NCI-H1694 (cell line): ENCODE measurements around the gene GRID1.

Experiments
- DNase-seq: peaks from one replicate; lab custom pipeline; 2025; lab: John Stamatoyannopoulos, UW

The GRID1 gene

DNA sequence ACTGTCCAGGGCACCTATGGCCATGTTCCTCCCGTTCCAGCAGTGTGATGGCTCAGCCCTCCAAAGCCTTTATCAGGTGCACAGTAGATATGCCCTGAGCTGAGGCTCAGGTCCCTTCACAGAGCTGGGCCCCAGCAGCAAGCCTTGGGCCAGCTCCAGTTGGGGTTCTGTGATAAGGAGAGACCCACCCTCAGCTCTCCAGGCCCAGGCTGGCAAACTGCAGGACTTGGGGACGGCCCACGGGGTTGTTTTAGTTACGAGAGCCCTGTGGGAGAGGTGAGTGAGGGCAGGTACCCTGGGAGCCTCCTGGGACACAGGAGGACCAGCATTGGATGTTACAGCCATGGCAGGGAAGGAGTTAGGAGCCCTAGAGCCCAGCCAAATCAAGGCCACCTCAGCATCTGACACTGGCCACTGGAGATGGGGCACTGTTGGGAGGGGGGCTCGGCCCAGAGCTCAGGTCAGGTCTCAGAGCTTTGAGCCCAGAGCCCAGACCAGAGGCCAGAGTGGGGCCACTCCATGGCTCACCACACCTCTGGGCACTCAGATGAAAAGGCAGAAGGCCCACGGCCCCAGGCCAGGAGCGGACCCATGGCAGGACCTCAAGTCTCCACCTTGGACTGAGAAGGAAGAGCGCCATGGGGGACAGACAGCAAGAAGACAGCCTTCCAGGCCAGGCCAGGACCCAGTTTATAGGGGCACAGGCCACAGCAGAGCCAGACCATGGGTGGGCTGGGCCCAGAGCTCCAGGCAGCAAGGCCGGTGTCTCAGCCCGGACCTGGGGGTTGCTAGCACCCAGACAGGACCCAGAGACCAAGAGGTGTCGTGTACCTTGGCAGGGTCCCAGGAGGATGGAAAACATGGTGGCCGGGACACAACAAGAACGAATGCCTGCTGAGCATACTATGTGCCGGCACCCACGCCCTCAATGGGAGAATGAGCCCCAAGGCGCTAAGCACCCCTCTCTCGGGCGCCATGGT is 12.8 kb downstream of the GRID1 start:
- no peak for DNase-seq

DNA sequence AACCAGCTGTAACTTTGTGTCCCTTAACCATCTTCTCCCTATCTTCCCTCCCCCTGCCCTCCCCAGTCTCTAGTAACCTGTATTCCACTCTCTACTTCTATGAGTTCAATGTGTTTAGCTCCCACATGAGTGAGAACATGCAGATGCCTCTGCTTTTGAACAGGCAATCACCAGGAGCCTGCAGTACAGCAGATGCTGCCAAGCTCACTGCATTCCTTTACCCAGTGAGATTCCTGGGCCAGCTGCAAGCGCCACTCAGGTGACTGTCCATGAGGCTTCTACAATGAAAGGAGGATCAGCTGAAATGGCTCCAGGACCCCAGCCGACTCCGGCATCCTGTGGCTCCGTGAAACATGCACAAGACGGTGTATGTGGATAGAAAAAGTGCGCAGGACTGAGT is 15.7 kb downstream of the GRID1 start:
- no peak for DNase-seq

DNA sequence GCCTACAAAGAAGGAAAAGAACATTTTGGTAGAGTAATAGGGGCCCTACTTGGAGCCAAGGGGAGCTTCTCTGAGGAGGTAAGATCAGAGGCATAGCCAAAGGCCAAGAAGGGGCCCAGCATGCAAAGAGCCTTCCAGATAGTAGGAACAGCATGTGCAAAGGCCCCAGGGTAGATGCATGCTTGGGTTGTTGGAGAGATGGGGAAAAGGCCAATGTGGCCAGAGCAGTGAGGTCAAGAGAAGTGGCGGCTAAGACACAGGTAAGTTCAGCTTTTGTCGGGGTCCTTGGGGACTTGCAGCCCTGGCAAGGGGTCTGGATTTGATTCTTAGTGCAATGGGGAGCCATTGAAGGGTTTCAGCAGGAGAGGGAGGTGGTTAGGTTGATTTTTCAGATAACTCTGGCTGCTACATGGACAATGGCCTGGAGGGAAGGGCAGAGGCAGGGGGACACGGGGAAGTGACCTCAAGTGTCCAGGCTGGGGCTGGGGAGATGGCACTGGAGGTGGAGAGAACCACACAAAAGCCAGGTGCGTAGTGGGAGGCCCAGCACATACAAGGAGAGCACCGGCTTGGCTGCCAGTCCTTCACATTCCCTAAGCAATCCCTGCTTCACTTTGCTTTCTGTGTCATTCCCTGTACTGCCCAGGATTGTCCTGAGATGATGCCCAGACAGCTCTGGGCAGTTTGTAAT is 16.5 kb downstream of the GRID1 start:
- no peak for DNase-seq

DNA sequence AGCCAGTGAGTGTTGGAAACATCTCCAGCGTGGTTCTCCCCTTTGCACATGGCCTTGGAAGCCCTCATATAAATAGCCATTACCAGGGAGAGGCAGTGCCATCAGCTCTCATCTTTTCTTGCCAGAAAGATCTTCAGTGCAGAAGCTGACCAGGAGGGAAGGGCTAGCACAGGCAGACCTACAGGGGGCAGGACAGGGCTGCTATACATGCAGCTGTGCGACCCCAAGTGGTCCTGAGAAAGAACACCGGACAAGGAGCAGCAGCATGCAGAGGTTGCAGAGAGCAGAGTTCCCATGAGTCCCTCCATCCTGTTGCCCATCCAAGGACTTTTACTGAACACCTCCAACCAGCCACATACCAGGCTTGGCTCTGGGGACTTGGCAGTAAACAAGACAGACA is 17.1 kb downstream of the GRID1 start:
- DNase-seq = no peak

DNA sequence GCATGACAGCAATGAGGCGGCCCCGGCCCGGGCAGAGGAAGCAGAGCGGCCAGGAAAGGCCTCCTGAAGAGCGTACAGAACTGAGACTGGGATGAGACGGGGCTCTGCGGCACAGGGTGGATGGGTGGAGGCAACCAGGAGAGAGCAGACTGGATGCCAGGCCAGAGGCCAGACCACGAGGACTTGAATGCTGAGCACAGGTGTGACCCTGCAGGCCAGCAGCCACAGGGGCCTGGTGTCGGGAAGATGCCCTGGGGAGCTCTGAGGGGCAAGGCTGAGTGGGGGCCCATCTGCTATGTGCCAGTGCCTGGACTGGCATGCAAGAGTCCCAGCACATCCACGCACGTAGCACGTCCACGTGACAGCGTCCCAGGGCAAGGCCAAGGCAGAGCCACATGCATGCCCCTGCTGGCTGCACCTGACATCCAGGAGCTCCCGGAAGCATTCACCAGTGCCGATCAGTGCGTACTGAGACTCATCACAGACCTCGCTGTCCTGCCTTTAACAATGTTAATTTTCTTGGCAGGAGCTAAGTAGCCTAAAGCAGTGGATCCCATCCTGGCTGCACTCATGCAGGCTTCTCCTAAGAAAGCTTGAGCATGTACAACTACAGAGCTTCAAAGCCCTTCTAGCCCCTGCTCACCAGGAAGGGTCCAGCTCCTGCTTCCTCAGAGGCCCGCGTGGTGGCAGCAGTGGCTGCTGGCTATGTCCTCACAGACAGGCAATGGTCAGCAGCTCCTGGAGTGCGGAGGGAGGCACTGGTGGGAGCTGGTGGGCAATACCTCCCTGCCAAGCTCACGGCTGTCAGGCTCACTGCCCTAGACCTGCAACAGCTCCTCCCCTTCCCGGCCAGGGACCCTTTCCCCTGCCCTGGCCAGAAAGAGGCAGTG is 18.0 kb downstream of the GRID1 start:
- no peak for DNase-seq

DNA sequence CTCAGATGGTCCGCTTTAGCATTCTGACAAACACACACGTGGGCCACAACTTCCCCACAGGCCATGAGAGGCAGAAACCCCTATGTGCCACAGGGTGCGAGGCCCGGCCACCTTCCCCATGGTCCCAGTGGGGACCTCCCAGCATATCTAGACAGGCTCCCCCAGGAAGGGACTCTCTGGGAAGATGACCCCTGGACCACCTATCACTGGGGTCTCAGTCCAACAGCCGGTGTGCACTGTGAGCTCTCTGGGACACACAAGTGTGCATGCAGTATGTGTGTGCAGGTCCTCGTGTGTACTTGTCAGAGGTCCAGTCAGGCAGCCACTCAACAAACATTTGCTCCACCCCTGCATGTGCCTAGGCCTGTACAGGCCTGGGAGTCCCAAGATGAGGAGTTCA is 18.7 kb downstream of the GRID1 start:
- DNase-seq = no peak

DNA sequence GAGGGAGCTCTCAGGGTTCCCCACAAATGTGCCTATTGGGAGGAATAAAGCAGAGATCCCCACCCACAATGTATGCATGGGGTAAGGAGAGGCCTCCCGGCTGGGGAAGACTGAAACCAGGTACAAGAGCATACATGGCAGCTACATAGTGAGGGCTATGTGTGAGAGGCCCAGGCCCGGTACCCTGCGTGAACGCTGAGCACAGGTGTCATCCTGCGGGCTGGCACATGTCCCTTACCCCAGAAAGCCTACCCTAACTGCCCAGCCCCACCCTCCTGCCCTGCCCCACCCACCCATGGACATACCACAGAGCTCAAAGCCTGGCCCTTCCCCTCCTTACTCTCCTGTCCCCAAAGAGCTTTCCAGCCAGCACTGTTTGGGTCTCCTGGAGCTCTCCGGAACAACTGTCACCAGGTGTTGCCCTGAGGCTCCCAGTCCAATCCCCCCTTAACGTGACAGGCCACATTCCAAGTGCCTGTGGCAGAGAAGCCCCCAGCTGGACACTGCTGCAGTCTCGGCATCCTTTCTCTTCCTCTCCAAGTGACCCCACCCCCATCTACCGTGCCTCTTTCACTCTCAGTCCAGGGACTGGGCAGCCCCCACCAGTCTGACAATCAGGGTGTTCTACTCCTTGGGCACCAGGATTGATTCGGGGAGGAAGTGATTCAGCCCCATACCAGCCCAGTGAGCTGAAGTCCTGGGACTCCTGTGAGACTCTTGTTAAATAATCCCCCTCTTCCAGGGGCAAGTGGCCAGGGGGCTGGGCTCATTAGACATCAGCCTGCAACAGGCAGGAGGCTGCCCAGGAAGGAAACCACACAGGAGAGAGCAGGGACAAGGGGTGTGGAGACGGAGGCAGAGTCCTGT is 19.6 kb downstream of the GRID1 start:
- DNase-seq = no peak

DNA sequence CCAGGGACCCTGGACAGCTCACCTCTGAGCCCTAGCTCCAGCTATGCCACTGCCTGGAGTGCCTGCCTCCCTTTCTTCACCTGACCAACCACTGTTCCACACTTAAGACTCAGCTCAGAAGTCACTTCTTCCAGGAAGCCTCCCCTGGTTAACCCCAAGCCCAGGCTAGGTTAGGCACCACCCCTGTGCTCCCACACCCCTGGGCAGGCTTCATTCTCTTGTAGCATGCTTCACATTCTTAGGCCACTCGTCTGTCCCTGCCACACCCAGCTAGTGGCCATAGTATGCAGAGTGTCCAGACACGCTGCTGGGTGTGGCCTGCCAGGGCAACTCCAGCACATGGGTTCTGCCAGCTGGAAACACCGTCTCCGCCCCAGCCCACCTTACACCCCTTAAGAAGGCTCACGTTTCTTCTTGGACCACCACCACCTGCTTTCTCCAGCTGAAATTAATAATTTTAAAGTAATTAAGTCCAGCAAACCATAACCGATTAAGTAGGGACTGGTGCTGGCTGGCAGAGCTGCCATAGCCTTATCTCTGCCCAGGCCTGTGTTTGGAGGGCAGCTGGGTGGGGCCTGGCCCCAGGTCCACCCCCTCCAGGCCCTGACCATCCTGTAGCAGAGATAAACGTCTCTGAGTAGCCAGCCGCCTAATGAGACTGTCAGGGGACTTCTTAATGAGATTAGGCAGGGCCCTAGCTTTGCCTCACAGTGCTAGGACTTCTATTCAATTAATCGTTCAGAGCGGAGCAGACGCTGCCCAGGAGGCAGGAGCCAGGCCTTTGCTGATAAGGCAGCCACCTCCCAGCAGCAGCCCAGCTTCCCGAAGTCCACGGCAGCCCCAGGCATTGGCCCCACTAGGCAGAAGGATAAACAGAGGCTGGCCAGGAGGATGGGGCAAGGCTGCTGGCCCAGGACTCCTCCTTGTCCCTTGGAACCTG is 20.5 kb downstream of the GRID1 start:
- DNase-seq = no peak

DNA sequence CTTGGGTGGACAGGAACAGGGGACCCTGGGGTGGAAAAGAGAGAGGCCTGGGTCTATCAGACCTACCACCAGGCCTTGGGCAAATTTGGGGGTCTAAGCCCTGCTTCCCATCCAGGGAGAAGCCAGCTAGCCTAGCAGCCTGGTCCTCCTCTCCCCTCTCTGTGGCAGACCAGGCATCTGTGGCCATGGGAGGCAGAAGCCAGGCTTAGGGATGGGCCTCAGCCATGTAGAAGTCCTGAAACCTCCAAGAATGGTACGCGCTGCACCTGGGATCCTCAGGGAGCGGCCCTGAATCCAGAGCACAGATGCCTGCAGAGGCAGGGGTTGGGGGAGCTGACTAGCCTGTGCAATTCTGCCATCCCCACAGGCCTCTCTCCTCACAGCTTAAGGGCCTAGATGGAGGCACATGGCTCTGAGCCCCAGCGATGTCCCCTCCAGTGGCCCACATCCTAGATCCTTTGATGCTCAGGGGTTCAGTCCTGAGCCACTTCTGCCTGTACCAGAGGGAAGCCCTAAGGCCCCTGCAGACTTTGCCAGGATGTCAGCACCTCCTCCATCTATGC is 21.2 kb downstream of the GRID1 start:
- DNase-seq = no peak

DNA sequence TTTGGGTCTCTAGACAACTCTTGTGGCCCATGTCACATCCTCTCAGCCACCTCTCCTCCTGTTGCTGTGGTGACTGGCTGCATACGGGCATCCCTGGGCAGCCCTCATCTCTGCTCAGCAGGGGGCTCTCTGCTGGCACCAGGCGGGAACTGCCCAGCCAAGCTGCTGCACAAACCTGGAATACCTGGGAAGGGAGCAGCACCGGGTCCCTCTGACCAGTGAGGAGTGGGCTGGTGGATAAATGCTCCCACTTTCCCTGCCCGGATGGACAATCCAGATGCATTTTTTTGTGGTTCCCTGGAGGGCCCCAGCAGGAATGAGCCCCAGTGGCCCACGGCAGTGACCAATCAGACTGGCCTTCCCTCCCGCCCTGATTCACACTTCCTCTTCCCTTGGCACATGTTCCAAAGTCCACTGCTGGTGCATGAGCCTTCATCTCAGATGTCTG is 21.9 kb downstream of the GRID1 start:
- DNase-seq = no peak

DNA sequence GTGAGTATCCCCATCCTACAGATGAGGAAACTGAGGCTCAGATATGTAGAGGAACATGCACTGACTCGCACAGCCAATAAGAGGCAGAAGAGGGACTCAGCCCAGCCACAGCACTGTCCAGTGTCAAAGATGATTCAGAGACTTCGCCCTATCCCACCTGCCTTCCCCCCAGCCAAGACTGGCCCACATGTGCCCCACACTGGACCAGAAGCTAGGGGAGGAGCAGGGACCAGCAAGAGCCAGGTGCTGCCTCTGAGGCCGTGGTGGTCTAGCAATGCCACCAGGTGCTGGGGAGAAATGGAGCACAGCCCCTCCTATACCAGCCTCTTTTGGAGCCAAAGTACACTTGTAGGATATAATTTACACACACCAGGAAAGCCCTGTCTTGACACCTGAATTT is 22.3 kb downstream of the GRID1 start:
- DNase-seq = no peak

DNA sequence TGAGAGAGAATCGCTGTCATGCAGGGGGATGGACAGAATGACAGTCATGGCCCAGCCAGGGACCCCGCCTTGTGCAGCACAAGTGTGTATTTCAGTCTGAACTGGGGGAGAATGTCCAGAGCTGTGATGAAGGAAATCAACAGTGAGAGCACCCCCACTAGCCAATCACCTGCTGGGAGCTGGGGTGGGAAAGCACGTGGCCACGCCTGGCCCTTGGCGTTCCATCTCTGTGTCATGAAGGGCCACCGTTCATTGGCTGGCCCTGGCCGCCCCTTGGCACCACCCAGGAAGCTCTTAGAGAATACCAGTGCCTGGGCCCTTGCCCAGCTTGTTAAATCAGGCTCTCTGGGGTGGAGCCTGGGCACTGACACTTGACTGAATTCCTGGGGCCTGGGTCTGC is 22.8 kb downstream of the GRID1 start:
- DNase-seq = no peak

DNA sequence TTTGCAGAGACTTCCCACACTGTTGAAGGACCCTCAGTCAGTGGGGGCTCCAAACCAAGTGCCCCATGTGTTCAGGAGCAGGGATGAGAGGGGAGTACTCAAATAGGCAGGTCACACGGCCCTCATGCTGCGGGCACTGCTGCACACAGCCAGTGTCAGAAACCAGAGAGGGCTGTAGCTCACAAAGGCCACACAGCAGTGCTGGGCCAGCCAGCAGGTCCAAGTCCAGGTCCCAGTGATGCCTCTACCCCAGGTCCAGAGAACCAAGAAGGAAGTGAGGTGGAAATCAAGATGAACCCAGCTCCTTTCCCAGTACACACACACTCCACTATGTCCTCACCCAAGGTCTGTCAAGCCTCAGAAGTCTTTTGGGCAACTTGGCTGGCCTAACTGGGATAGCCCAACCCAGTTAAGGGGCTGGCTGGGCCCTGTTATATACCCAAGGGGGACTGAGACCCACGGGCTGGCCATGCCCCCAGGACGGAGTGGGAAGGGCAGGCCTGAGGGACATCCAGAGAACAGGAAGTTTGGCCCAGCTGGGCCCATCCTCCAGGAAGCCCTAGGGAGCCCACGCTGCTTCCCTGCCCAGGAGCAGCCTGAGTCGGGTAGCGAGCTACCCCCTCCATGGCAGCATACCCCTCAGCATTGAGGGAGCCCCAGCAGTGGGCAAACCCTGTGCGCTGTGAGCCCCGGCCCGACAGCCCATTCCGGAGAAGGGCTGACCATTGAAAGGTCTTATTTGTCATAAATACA is 24.3 kb downstream of the GRID1 start:
- no peak for DNase-seq

DNA sequence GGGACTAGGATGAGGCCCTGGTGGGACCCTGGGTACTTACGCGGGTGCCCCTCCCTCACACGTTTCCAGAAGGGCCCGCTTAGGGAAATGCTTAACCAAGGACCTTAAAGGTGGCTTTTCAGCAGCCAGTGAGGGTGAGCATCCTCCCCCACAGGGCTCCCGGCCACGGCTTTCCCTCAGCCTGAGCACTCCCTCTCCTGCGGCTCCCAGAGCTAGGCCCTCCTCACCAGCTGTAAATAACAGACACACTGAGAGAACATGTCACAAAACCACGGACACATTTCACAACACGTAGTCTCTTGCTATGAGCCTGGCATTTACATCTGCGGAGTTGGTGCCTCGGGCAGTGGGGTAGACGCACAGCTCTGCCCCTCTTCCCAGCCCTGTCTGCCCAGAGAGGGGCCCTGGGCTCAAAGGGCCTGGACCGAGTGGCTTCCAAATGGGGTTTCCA is 25.2 kb downstream of the GRID1 start:
- DNase-seq = no peak

DNA sequence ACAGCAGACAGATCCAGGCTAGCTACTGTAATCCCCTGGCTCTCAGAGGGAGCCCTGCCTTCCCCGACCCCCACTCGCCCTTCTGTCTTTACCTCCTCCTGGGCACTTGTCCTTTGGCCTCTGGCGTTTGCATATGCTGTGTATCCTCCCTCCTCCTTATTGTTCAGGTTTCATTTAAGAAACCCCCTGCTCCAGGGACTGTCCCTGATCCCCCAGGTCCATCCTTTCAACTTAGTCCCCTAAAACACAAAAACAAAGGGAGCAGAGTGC is 25.7 kb downstream of the GRID1 start:
- DNase-seq = no peak

DNA sequence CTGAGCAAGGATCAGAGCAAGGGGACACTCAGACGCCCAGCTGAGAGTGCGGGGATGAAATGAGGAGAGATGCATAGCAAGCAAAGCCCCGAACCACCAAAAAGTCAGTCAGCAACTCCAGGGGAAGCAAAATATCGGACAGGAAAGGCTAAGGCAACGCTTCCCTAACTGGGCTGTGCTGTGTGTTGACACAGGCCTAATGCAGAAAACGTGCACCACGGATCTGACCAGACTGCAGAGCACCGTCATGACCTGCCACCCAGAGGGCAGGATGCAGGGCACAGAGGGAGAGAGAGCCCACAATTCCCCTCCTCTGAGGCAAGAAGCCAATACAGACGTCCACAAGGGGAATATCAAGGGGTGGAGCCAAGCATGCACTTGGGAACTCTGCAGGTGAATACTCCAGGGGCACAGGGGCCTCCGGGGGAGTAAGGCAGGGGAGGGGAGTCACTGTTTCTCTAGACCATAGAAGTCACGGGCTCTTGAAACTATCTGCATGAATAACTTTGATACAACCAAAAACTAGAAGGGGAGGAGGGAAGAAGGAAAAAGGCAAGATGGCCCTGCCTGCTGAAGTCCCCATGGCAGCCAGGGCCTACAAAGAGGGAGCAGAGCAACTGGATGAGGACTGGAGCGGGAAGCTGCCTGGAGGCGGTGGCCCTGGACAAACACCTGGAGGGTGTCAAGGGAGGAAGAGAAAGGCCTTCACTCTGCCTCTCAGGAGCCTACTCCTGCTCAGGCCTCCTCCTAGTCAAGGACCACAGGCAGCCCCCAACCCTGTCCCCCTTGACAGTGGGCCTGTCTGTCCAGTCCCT is 26.2 kb downstream of the GRID1 start:
- no peak for DNase-seq

DNA sequence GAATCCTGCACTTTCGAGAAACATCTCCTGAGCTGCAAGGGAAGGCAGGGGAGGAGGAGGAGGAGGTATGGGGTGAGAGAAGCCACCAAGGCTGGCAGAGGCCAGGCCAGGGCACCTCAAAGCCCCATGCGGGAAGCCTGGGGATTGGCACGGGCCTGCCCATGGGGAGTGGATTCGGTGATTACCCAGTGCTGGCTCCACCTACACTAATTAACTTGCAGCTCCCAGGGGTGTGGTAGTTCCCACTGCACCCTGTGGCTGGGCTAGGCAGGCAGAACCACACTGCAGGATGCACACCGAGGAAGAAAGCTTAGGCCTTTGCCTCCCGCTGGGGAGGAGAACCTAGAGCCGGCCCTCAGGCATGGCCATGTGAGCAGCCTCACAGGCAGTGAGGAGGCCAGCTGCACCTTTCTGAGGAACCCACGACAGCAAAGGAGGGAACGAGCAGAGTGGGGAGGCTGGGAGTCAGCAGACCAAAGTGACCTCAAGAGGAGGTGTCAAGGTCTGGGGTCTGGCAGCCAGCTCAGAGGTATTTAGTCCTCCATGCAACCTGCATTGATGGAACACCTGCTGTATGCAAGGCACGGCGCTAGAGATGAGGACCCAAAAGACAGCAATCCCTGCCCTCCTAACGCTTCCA is 27.2 kb downstream of the GRID1 start:
- no peak for DNase-seq

DNA sequence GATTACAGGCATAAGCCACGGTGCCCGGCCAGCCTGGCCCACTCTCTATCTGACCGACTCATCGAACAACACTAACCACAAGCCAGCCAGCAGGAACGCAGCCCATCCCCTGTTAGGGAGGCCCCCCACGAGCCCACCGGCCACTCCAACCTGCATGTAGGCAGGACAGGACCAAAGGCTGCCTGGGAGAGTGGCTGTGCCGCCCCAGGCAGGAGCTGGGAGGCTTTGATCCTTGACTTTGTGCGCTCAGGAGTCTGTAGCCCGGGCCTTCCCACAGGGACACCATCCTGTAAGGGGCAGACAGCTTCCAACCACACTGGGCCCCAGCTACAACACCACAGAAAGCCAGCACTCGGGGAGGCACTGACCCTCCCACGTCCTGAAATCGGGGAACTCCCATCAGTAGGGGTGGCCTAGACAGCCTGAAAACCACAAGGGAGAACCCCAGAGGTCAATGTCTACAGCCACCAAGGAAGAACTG is 29.4 kb downstream of the GRID1 start:
- DNase-seq = no peak
